GM23248 (cell line): Measurements from ENCODE around the gene ZNF385D.

Experiments
- EZH2 ChIP-seq: fragments of 200-600 bp; sonication (generic); IDR thresholded peaks from 2 replicates; pipeline ENCODE4 v1.6.1; 2018; ENCODE audit warnings: antibody characterized with exemption, mild to moderate bottlenecking; ENCODE audit not compliant: insufficient read depth, poor library complexity, severe bottlenecking
- EZH2phosphoT487 ChIP-seq: fragments of 200-600 bp; sonication (generic); IDR thresholded peaks from 2 replicates; pipeline ENCODE4 v1.6.1; 2018; ENCODE audit warnings: antibody characterized with exemption, moderate library complexity, mild to moderate bottlenecking, low read depth; ENCODE audit not compliant: insufficient read depth

GRCh38 chr3:21543380-21544075 is 207.5 kb downstream of the ZNF385D start:
- TF ChIP-seq EZH2 = no peak
- no peak for TF ChIP-seq EZH2phosphoT487
